SK-N-SH (cell line): ENCODE data around the gene OXT. TPM values are rescaled to one million over a fixed set of nuclear protein-coding genes. Genes with fewer than 3 reads are reported as not detected.

ENCODE experiments used
- CTCF ChIA-PET: fragments of 300-600, 350-600 bp; formaldehyde crosslinking; extraction: SDS; loops from one replicate; lab custom pipeline; 2021; lab: Yijun Ruan, JAX
- POLR2A ChIA-PET: fragments of 350-600 bp; sonication (Branson Sonifier 250); formaldehyde crosslinking; extraction: SDS; loops from one replicate; lab custom pipeline; 2020; ENCODE audit warnings: antibody characterized with exemption, inconsistent platforms; lab: Yijun Ruan, JAX
- DNase-seq: peaks from one replicate; pipeline ENCODE4 v3.0.0; 2012
- H2AFZ ChIP-seq: fragments of 200-600 bp; sonication (generic); 2 replicates; pipeline ENCODE4 v1.8.1; 2016; ENCODE audit warnings: antibody characterized with exemption, mild to moderate bottlenecking, low read depth
- H3F3A ChIP-seq: fragments of 200-600 bp; sonication (generic); replicated peaks from 2 replicates; pipeline ENCODE3; 2016; ENCODE audit warnings: antibody characterized with exemption, mild to moderate bottlenecking; ENCODE audit not compliant: insufficient read depth
- H3K27ac ChIP-seq, 2 experiments: fragments of 200-500 bp in 1 of 2; fragments of 200-600 bp in 1 of 2; sonication (Bioruptor generic) in 1 of 2; sonication (generic), shearing (Covaris generic) in 1 of 2; 2 replicates each; pipeline versions ENCODE4 v1.5.1 to v1.6.1; 2014 to 2016; ENCODE audit warnings: low read depth in 2 of 2, inconsistent platforms in 1 of 2, low read length in 1 of 2, mild to moderate bottlenecking in 1 of 2, mixed read lengths in 1 of 2
- H3K27me3 ChIP-seq: fragments of 200-600 bp; sonication (generic), shearing (Covaris generic); 2 replicates; pipeline ENCODE4 v1.6.1; 2016; ENCODE audit warnings: mixed run types; ENCODE audit not compliant: insufficient read depth
- H3K36me3 ChIP-seq, 2 experiments: fragments of 200-500 bp in 1 of 2; fragments of 200-600 bp in 1 of 2; sonication (Bioruptor generic) in 1 of 2; sonication (generic) in 1 of 2; replicated peaks in 1 of 2; 2 replicates each; pipeline versions ENCODE3 to v1.5.1; 2014 to 2016; ENCODE audit warnings: low read length in 1 of 2, mild to moderate bottlenecking in 1 of 2; ENCODE audit not compliant: insufficient read depth in 2 of 2, control insufficient read depth in 1 of 2
- H3K4me1 ChIP-seq, 2 experiments: fragments of 200-500 bp in 1 of 2; fragments of 200-600 bp in 1 of 2; sonication (Bioruptor generic) in 1 of 2; sonication (generic), shearing (Covaris generic) in 1 of 2; 2 replicates each; pipeline versions ENCODE4 v1.5.1 to v1.6.1; 2014 to 2016; ENCODE audit warnings: low read depth in 1 of 2, low read length in 1 of 2, mixed run types in 1 of 2; ENCODE audit not compliant: insufficient read depth in 2 of 2, control insufficient read depth in 1 of 2
- H3K4me2 ChIP-seq: fragments of 200-600 bp; sonication (generic), shearing (Covaris generic); 2 replicates; pipeline ENCODE4 v1.6.1; 2017; ENCODE audit warnings: mixed run types
- H3K4me3 ChIP-seq, 2 experiments: fragments of 200-500 bp in 1 of 2; fragments of 200-600 bp in 1 of 2; sonication (Bioruptor generic) in 1 of 2; sonication (generic), shearing (Covaris generic) in 1 of 2; 2 replicates each; pipeline versions ENCODE4 v1.5.1 to v1.8.1; 2014 to 2016; ENCODE audit warnings: low read depth in 2 of 2, inconsistent platforms in 1 of 2, low read length in 1 of 2, mild to moderate bottlenecking in 1 of 2, mixed read lengths in 1 of 2, moderate library complexity in 1 of 2
- H3K79me2 ChIP-seq: fragments of 200-600 bp; sonication (generic); 2 replicates; pipeline ENCODE4 v1.8.1; 2017; ENCODE audit warnings: mild to moderate bottlenecking; ENCODE audit not compliant: insufficient read depth
- H3K9ac ChIP-seq: fragments of 200-600 bp; sonication (generic); 2 replicates; pipeline ENCODE4 v1.6.1; 2017; ENCODE audit warnings: mixed run types
- H3K9me2 ChIP-seq: fragments of 200-600 bp; sonication (generic); 2 replicates; pipeline ENCODE4 v1.6.1; 2017; ENCODE audit warnings: mixed run types
- H3K9me3 ChIP-seq: fragments of 200-600 bp; sonication (generic); 2 replicates; pipeline ENCODE4 v1.6.1; 2017; ENCODE audit warnings: mixed run types, mild to moderate bottlenecking, moderate library complexity
- H4K20me1 ChIP-seq: fragments of 200-600 bp; sonication (generic); 2 replicates; pipeline ENCODE4 v1.6.1; 2017; ENCODE audit warnings: mild to moderate bottlenecking, mixed run types; ENCODE audit not compliant: insufficient read depth
- ELF1 ChIP-seq: IDR thresholded peaks from 2 replicates; pipeline ENCODE4 v1.4.0; 2012
- EP300 ChIP-seq, 2 experiments: IDR thresholded peaks; 2 replicates each; pipeline versions ENCODE4 v1.4.0 to v1.6.1; 2012; ENCODE audit warnings: borderline replicate concordance in 1 of 2, low read depth in 1 of 2, low read length in 1 of 2
- GABPA ChIP-seq: IDR thresholded peaks from 2 replicates; pipeline ENCODE4 v1.4.0; 2012; ENCODE audit warnings: low read depth, mild to moderate bottlenecking
- MAX ChIP-seq: IDR thresholded peaks from 2 replicates; pipeline ENCODE4 v1.4.0; 2012; ENCODE audit warnings: low read depth
- MXI1 ChIP-seq: IDR thresholded peaks from 2 replicates; pipeline ENCODE4 v1.6.1; 2012; ENCODE audit warnings: mild to moderate bottlenecking, low read depth, low read length, improper control_type of control experiment
- NRF1 ChIP-seq: IDR thresholded peaks from 2 replicates; pipeline ENCODE4 v1.6.1; 2012; ENCODE audit warnings: low read depth, mild to moderate bottlenecking, low read length
- POLR2AphosphoS5 ChIP-seq: IDR thresholded peaks from 2 replicates; pipeline ENCODE4 v1.6.1; 2012; ENCODE audit warnings: low read depth, low read length
- RCOR1 ChIP-seq: fragments of 150-350 bp; IDR thresholded peaks from 2 replicates; pipeline ENCODE4 v1.6.1; 2017; ENCODE audit warnings: antibody characterized with exemption, low read length
- SIN3A ChIP-seq: IDR thresholded peaks from 2 replicates; pipeline ENCODE4 v1.6.1; 2012; ENCODE audit warnings: low read depth, mild to moderate bottlenecking, low read length, moderate library complexity, borderline replicate concordance
- SMC3 ChIP-seq: IDR thresholded peaks from 2 replicates; pipeline ENCODE4 v1.6.1; 2012; ENCODE audit warnings: low read depth, low read length, improper control_type of control experiment
- TAF1 ChIP-seq: IDR thresholded peaks from 2 replicates; pipeline ENCODE4 v1.6.1; 2012; ENCODE audit warnings: low read depth, mild to moderate bottlenecking, low read length, moderate library complexity, borderline replicate concordance
- TEAD4 ChIP-seq: IDR thresholded peaks from 2 replicates; pipeline ENCODE4 v1.4.0; 2012; ENCODE audit warnings: mild to moderate bottlenecking, borderline replicate concordance; ENCODE audit not compliant: insufficient read depth
- USF1 ChIP-seq: IDR thresholded peaks from 2 replicates; pipeline ENCODE4 v1.4.0; 2012; ENCODE audit warnings: low read depth, borderline replicate concordance
- YY1 ChIP-seq: IDR thresholded peaks from 2 replicates; pipeline ENCODE4 v1.4.0; 2012; ENCODE audit warnings: low read depth, mild to moderate bottlenecking
- WGBS: methylation state at CpG from one replicate; pipeline ENCODE4 v1.1.6; 2017; ENCODE audit warnings: low lambda C conversion rate; 5-methylcytosine and 5-hydroxymethylcytosine counted together
- polyA plus RNA-seq, 3 experiments: library from polyadenylated mRNA; depleted of rRNA; stranded (reverse); fragments of >200 nt; gene quantifications; 2 replicates each; pipeline ENCODE4 v1.2.3, GENCODE V29; 2012
- TF ChIP-seq, protein P1 (sequence below): IDR thresholded peaks from 2 replicates; pipeline ENCODE4 v1.4.0; 2012; ENCODE audit warnings: low read depth, borderline replicate concordance
- TF ChIP-seq, protein P2 (sequence below): IDR thresholded peaks from 2 replicates; pipeline ENCODE4 v1.6.1; 2012; ENCODE audit warnings: mild to moderate bottlenecking, low read depth, low read length, moderate library complexity
- TF ChIP-seq, protein P3 (sequence below): fragments of 150-350 bp; IDR thresholded peaks from 2 replicates; pipeline ENCODE4 v1.6.1; 2017; ENCODE audit warnings: antibody characterized with exemption, low read length, low read depth, borderline replicate concordance

OXT gene
- polyA plus RNA-seq, 1 of the 3 experiments (the other 2 are of a cell fraction) = not detected

DNA sequence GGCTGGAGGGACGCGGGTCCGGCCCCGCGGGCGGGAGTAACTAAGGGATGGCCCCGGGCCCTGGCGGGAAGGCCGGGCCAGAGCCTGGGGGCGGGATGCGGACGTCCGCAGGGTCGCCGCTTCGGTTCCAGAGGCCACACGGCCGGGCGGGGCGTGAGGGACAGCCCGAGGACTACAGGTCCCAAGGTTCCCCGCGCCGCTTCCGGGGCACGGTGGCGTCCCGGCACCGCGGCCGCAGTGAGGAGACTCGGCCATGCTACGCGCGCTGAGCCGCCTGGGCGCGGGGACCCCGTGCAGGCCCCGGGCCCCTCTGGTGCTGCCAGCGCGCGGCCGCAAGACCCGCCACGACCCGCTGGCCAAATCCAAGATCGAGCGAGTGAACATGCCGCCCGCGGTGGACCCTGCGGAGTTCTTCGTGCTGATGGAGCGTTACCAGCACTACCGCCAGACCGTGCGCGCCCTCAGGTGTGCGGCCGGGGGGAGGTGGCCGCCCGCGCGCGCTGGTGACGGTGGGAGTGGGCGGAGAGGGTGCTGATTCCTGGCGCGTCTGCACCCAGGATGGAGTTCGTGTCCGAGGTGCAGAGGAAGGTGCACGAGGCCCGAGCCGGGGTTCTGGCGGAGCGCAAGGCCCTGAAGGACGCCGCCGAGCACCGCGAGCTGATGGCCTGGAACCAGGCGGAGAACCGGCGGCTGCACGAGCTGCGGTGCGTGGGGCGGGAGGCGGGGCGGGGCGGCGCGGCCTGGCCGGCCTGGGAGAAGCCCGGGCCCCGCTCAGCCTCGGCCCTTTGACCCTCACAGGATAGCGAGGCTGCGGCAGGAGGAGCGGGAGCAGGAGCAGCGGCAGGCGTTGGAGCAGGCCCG is 25.4 kb upstream of the OXT start, which contains the start of gene MRPS26:
MRPS26 (plus strand) TSS at position 237 of the 861 bp plus-strand sequence; CDS start at position 254, 17 bp downstream.
- CTCF ChIA-PET = interaction anchor here (1.5 kb wide), 1 partner anchor 8 kb away, joined by 7 read pairs; no protein-coding TSS in a partner anchor
- Histone ChIP-seq H2AFZ (peak within 1 kb of the TSS; percentile 53; the same call in 1 of the 2 replicates), H3K27ac (peak within 1 kb of the TSS; percentile 54 to 96), H4K20me1 (0 out of 2 replicates have a peak, but pooled peaks cover 5% of the 10 kb centered on the region), H3K4me1 (peaks cover 5 to 17% of the 10 kb centered on the region in 2 experiments; a peak in 2 of 4 replicates), H3F3A (peaks cover 4% of the 10 kb centered on the region), H3K79me2 (peaks cover 21% of the 10 kb centered on the region), H3K9ac (peak within 1 kb of the TSS; percentile 80), H3K4me2 (peak within 1 kb of the TSS; percentile 94), H3K9me2 (no peaks in the 10 kb centered on the region), H3K4me3 (peak within 1 kb of the TSS; percentile 78 to 97), H3K27me3 (no peaks in the 10 kb centered on the region), H3K9me3 (no peaks in the 10 kb centered on the region), H3K36me3 (peaks cover 12 to 27% of the 10 kb centered on the region in 2 experiments)
- peak; percentile 96 for DNase-seq
- WGBS = 2% methylated on average over 41 of the region's 104 CpGs
- TF ChIP-seq TEAD4 (0 out of 2 replicates have a peak, but pooled peaks have one; percentile 13), TAF1 (peak; percentile 50), ELF1 (peak; percentile 86), SMC3 (no peak), SIN3A (peak; percentile 71; the same call in 1 of the 2 replicates), YY1 (peak; percentile 67; the same call in 1 of the 2 replicates), USF1 (0 out of 2 replicates have a peak, but pooled peaks have one; percentile 4), NRF1 (no peak), MAX (peak; percentile 85), MXI1 (peak; percentile 86), EP300 (IDR thresholded peaks at IDR 0.05; ENCODE audit: borderline replicate concordance in 1 of 2, low read depth in 1 of 2, low read length in 1 of 2) (peak in 1 of 2 experiments; percentile 6; a peak in 1 of 4 replicates), RCOR1 (no peak), GABPA (peak; percentile 81), POLR2AphosphoS5 (peak; percentile 61; the same call in 1 of the 2 replicates)
- TF ChIP-seq, protein P1, sequence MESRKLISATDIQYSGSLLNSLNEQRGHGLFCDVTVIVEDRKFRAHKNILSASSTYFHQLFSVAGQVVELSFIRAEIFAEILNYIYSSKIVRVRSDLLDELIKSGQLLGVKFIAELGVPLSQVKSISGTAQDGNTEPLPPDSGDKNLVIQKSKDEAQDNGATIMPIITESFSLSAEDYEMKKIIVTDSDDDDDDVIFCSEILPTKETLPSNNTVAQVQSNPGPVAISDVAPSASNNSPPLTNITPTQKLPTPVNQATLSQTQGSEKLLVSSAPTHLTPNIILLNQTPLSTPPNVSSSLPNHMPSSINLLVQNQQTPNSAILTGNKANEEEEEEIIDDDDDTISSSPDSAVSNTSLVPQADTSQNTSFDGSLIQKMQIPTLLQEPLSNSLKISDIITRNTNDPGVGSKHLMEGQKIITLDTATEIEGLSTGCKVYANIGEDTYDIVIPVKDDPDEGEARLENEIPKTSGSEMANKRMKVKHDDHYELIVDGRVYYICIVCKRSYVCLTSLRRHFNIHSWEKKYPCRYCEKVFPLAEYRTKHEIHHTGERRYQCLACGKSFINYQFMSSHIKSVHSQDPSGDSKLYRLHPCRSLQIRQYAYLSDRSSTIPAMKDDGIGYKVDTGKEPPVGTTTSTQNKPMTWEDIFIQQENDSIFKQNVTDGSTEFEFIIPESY = peak; percentile 45; the same call in 1 of the 2 replicates
- TF ChIP-seq, protein P2, sequence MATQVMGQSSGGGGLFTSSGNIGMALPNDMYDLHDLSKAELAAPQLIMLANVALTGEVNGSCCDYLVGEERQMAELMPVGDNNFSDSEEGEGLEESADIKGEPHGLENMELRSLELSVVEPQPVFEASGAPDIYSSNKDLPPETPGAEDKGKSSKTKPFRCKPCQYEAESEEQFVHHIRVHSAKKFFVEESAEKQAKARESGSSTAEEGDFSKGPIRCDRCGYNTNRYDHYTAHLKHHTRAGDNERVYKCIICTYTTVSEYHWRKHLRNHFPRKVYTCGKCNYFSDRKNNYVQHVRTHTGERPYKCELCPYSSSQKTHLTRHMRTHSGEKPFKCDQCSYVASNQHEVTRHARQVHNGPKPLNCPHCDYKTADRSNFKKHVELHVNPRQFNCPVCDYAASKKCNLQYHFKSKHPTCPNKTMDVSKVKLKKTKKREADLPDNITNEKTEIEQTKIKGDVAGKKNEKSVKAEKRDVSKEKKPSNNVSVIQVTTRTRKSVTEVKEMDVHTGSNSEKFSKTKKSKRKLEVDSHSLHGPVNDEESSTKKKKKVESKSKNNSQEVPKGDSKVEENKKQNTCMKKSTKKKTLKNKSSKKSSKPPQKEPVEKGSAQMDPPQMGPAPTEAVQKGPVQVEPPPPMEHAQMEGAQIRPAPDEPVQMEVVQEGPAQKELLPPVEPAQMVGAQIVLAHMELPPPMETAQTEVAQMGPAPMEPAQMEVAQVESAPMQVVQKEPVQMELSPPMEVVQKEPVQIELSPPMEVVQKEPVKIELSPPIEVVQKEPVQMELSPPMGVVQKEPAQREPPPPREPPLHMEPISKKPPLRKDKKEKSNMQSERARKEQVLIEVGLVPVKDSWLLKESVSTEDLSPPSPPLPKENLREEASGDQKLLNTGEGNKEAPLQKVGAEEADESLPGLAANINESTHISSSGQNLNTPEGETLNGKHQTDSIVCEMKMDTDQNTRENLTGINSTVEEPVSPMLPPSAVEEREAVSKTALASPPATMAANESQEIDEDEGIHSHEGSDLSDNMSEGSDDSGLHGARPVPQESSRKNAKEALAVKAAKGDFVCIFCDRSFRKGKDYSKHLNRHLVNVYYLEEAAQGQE = peak; percentile 18; the same call in 1 of the 2 replicates
- TF ChIP-seq, protein P3, sequence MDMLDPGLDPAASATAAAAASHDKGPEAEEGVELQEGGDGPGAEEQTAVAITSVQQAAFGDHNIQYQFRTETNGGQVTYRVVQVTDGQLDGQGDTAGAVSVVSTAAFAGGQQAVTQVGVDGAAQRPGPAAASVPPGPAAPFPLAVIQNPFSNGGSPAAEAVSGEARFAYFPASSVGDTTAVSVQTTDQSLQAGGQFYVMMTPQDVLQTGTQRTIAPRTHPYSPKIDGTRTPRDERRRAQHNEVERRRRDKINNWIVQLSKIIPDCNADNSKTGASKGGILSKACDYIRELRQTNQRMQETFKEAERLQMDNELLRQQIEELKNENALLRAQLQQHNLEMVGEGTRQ = no peak
- POLR2A ChIA-PET = interaction anchor here (1.0 to 1.1 kb wide), 2 partner anchors 113 to 171 kb away, joined by 3 read pairs; partner anchors contain the start of genes FASTKD5 and UBOX5
